ENCODE measurements around the gene FSTL4.

DNA sequence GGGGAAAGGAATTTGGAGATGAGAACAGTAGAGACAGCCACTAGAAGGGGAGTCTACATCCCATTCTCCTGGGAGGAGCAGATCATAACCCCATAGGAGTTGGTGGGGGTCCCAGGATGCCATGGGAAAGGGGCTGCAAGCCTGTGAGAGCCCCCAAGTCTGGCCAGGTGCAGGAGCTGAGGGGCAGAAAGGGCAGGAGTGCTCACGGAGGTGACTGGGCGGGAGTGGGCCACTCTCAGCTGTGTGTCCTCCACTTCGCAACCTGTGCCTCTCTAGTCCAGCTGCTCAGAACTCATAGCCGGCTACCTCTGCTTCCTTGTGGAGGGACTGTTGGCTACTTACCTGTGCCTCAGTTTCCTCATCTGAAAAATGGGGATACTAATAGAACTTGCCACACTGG lies 263.9 kb downstream of the FSTL4 start:
- TF ChIP-seq, protein P1, sequence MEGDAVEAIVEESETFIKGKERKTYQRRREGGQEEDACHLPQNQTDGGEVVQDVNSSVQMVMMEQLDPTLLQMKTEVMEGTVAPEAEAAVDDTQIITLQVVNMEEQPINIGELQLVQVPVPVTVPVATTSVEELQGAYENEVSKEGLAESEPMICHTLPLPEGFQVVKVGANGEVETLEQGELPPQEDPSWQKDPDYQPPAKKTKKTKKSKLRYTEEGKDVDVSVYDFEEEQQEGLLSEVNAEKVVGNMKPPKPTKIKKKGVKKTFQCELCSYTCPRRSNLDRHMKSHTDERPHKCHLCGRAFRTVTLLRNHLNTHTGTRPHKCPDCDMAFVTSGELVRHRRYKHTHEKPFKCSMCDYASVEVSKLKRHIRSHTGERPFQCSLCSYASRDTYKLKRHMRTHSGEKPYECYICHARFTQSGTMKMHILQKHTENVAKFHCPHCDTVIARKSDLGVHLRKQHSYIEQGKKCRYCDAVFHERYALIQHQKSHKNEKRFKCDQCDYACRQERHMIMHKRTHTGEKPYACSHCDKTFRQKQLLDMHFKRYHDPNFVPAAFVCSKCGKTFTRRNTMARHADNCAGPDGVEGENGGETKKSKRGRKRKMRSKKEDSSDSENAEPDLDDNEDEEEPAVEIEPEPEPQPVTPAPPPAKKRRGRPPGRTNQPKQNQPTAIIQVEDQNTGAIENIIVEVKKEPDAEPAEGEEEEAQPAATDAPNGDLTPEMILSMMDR (IDR thresholded peaks at IDR 0.05), result no peak
- TF ChIP-seq ZFX (IDR thresholded peaks at IDR 0.05; ENCODE audit: borderline replicate concordance), result no peak
